Astrocyte (in vitro differentiated cells and primary cell): ENCODE data around the gene TLR2. TPM values are rescaled to one million over a fixed set of nuclear protein-coding genes. Genes with fewer than 3 reads are reported as not detected.

Experiments
- DNase-seq: peaks from one replicate; pipeline ENCODE4 v3.0.0-alpha.2; 2010; ENCODE audit warnings: low read depth
- FAIRE-seq: peaks from 2 replicates; lab custom pipeline; 2011; peaks lifted over from hg19 to GRCh38; lab: Jason Lieb, UNC
- H2AFZ ChIP-seq: 2 replicates; pipeline ENCODE4 v1.6.0; 2012; ENCODE audit warnings: low read depth, low read length, inconsistent platforms
- H3K27ac ChIP-seq: 2 replicates; pipeline ENCODE4 v1.5.1; 2011; ENCODE audit warnings: low read depth, low read length, inconsistent platforms
- H3K27me3 ChIP-seq: 2 replicates; pipeline ENCODE4 v1.6.0; 2011; ENCODE audit warnings: low read length, inconsistent platforms; ENCODE audit not compliant: insufficient read depth
- H3K36me3 ChIP-seq: 2 replicates; pipeline ENCODE4 v1.5.1; 2011; ENCODE audit warnings: low read length, inconsistent platforms; ENCODE audit not compliant: insufficient read depth
- H3K4me1 ChIP-seq: 2 replicates; pipeline ENCODE4 v1.5.1; 2011; ENCODE audit warnings: low read length, inconsistent platforms; ENCODE audit not compliant: insufficient read depth
- H3K4me2 ChIP-seq: 2 replicates; pipeline ENCODE4 v1.6.0; 2012; ENCODE audit warnings: low read length, inconsistent platforms
- H3K4me3 ChIP-seq: 2 replicates; pipeline ENCODE4 v1.5.1; 2011; ENCODE audit warnings: low read depth, mild to moderate bottlenecking, low read length, inconsistent platforms; ENCODE audit not compliant: insufficient read depth
- H3K79me2 ChIP-seq: 2 replicates; pipeline ENCODE4 v1.6.0; 2012; ENCODE audit warnings: mild to moderate bottlenecking, low read length, inconsistent platforms; ENCODE audit not compliant: insufficient read depth
- H3K9ac ChIP-seq: 2 replicates; pipeline ENCODE4 v1.6.0; 2012; ENCODE audit warnings: mild to moderate bottlenecking, low read length, inconsistent platforms
- H3K9me3 ChIP-seq: 2 replicates; pipeline ENCODE4 v1.5.1; 2012; ENCODE audit warnings: low read depth, mild to moderate bottlenecking, low read length, inconsistent platforms; ENCODE audit not compliant: insufficient read depth
- H4K20me1 ChIP-seq: 2 replicates; pipeline ENCODE4 v1.6.0; 2012; ENCODE audit warnings: low read length, inconsistent platforms; ENCODE audit not compliant: insufficient read depth
- H3K27ac Mint-ChIP-seq: one replicate; pipeline ENCODE4 v1.8.0; 2021; ENCODE audit warnings: mild to moderate bottlenecking, mixed read lengths; ENCODE audit not compliant: unreplicated experiment
- H3K27me3 Mint-ChIP-seq: one replicate; pipeline ENCODE4 v1.8.0; 2021; ENCODE audit warnings: low read depth, mixed read lengths; ENCODE audit not compliant: unreplicated experiment
- H3K36me3 Mint-ChIP-seq: one replicate; pipeline ENCODE4 v1.8.0; 2021; ENCODE audit warnings: low read depth, mixed read lengths; ENCODE audit not compliant: unreplicated experiment
- H3K4me1 Mint-ChIP-seq: one replicate; pipeline ENCODE4 v1.8.0; 2021; ENCODE audit warnings: low read depth, mixed read lengths; ENCODE audit not compliant: unreplicated experiment
- H3K4me3 Mint-ChIP-seq: one replicate; pipeline ENCODE4 v1.8.0; 2021; ENCODE audit warnings: mild to moderate bottlenecking, moderate library complexity, mixed read lengths; ENCODE audit not compliant: unreplicated experiment
- H3K9me3 Mint-ChIP-seq: one replicate; pipeline ENCODE4 v1.8.0; 2021; ENCODE audit warnings: mild to moderate bottlenecking, mixed read lengths; ENCODE audit not compliant: unreplicated experiment
- EZH2 ChIP-seq: IDR thresholded peaks from 2 replicates; pipeline ENCODE4 v1.6.1; 2012; ENCODE audit warnings: mild to moderate bottlenecking, low read length, inconsistent platforms; ENCODE audit not compliant: insufficient read depth
- total RNA-seq: library from RNA; stranded (reverse); gene quantifications from 2 replicates; pipeline ENCODE4 v1.2.1, GENCODE V29; 2021
- TF ChIP-seq, protein P1 (sequence below): IDR thresholded peaks from 2 replicates; pipeline ENCODE4 v1.5.1; 2011; ENCODE audit warnings: low read depth, mild to moderate bottlenecking, inconsistent platforms, low read length, moderate library complexity; ENCODE audit not compliant: insufficient read depth

Gene TLR2
- total RNA-seq, 1 donor from 2014 or later: 0.79 TPM

DNA sequence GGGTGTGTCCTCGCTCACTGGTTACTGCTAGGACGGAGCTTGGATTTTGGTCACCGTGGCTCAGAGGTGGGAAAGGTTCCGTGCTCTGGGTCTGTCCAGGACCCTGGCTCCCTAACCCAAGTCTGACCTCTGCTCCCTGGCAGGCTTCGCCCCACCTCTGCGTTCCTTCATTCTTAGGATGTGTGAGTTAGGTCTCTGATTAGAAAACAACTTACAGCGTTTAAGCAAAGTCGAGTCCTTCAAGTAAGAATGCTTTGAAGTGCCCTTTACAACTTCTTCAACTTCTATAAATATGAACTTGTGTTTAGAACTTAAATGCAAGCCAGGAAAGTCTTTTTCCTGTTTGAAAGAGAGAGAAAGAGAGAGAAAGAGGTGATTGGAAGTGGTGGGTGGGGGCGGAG is 891 bp downstream of the TLR2 start:
- Histone ChIP-seq H3K4me1 (peaks cover 3% of the 10 kb centered on the region), H3K4me2 (peak overlapping the region; percentile 93), H2AFZ (peak overlapping the region; percentile 76), H3K27ac (no peak overlapping the region), H3K36me3 (no peaks in the 10 kb centered on the region), H3K4me3 (peak overlapping the region; percentile 42), H3K79me2 (no peaks in the 10 kb centered on the region), H3K27me3 (peaks cover 35% of the 10 kb centered on the region), H3K9ac (peak overlapping the region; percentile 33), H3K9me3 (peaks cover 2% of the 10 kb centered on the region), H4K20me1 (no peaks in the 10 kb centered on the region)
- H3K27me3 Mint-ChIP-seq: peaks cover 21% of the 10 kb centered on the region
- no peaks in the 10 kb centered on the region for H3K4me1 Mint-ChIP-seq
- DNase-seq (no peak), FAIRE-seq (no peak)
- peak overlapping the region; percentile 81 for H3K4me3 Mint-ChIP-seq
- H3K36me3 Mint-ChIP-seq: no peaks in the 10 kb centered on the region
- H3K9me3 Mint-ChIP-seq: peaks cover 22% of the 10 kb centered on the region
- peak overlapping the region; percentile 87 for H3K27ac Mint-ChIP-seq
- no peak for TF ChIP-seq EZH2
- TF ChIP-seq, protein P1, sequence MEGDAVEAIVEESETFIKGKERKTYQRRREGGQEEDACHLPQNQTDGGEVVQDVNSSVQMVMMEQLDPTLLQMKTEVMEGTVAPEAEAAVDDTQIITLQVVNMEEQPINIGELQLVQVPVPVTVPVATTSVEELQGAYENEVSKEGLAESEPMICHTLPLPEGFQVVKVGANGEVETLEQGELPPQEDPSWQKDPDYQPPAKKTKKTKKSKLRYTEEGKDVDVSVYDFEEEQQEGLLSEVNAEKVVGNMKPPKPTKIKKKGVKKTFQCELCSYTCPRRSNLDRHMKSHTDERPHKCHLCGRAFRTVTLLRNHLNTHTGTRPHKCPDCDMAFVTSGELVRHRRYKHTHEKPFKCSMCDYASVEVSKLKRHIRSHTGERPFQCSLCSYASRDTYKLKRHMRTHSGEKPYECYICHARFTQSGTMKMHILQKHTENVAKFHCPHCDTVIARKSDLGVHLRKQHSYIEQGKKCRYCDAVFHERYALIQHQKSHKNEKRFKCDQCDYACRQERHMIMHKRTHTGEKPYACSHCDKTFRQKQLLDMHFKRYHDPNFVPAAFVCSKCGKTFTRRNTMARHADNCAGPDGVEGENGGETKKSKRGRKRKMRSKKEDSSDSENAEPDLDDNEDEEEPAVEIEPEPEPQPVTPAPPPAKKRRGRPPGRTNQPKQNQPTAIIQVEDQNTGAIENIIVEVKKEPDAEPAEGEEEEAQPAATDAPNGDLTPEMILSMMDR: no peak

DNA sequence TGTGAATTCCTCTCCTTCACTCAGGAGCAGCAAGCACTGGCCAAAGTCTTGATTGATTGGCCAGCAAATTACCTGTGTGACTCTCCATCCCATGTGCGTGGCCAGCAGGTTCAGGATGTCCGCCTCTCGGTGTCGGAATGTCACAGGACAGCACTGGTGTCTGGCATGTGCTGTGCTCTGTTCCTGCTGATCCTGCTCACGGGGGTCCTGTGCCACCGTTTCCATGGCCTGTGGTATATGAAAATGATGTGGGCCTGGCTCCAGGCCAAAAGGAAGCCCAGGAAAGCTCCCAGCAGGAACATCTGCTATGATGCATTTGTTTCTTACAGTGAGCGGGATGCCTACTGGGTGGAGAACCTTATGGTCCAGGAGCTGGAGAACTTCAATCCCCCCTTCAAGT is 20.4 kb downstream of the TLR2 start:
- no peaks in the 10 kb centered on the region for H3K36me3 Mint-ChIP-seq
- FAIRE-seq: no peak

More for the DNA sequence above, 20.4 kb downstream of the TLR2 start:
- Histone ChIP-seq H3K27ac (no peak overlapping the region), H3K4me1 (no peaks in the 10 kb centered on the region), H3K4me2 (no peak overlapping the region), H3K9ac (no peak overlapping the region), H4K20me1 (no peaks in the 10 kb centered on the region), H3K27me3 (peaks cover 6% of the 10 kb centered on the region), H2AFZ (no peak overlapping the region), H3K36me3 (no peaks in the 10 kb centered on the region), H3K9me3 (no peaks in the 10 kb centered on the region), H3K79me2 (no peaks in the 10 kb centered on the region), H3K4me3 (no peak overlapping the region)
- no peaks in the 10 kb centered on the region for H3K9me3 Mint-ChIP-seq
- no peak overlapping the region for H3K27ac Mint-ChIP-seq
- H3K27me3 Mint-ChIP-seq: no peaks in the 10 kb centered on the region
- no peak overlapping the region for H3K4me3 Mint-ChIP-seq
- no peak for TF ChIP-seq EZH2
- TF ChIP-seq, protein P1: no peak
- peaks cover 3% of the 10 kb centered on the region for H3K4me1 Mint-ChIP-seq
- no peak for DNase-seq
